Adipose tissue (tissue), 3 donors: ENCODE measurements around the gene RUBCN. TPM values are rescaled to one million over a fixed set of nuclear protein-coding genes. Genes with fewer than 3 reads are reported as not detected.

Source experiments
- H3K27ac ChIP-seq: one replicate; pipeline ENCODE4 v1.5.1; 2013; ENCODE audit warnings: low read depth, low read length
- WGBS, 3 donors: extraction: QIAGEN DNeasy Blood & Tissue Kit; methylation state at CpG; one replicate each; pipeline ENCODE4 v1.1.7; 2013; 5-methylcytosine and 5-hydroxymethylcytosine counted together
- polyA plus RNA-seq, 3 donors: library from polyadenylated mRNA; stranded (reverse); fragments of 200-250 nt; gene quantifications; one replicate each; pipeline ENCODE4 v1.2.3, GENCODE V29; 2013
- donor health status: healthy with polysubstance abuse.
- donor health status: Bipolar disorder and iron deficiency.
- donor health status: healthy.

The RUBCN gene
- 1 to 10 TPM; 6.6 to 8.9 (median 7.8) TPM for polyA plus RNA-seq

GRCh38 chr3:197736491-197737318 is at the start of gene RUBCN:
TSS of gene RUBCN (minus strand) at chr3:197736904. CDS start at chr3:197736719, 185 bp downstream.
- 1% methylated on average over 84 to 92 of the region's 92 CpGs for WGBS, 3 donors
- H3K27ac ChIP-seq, result no peak within 1 kb of the TSS

DNA sequence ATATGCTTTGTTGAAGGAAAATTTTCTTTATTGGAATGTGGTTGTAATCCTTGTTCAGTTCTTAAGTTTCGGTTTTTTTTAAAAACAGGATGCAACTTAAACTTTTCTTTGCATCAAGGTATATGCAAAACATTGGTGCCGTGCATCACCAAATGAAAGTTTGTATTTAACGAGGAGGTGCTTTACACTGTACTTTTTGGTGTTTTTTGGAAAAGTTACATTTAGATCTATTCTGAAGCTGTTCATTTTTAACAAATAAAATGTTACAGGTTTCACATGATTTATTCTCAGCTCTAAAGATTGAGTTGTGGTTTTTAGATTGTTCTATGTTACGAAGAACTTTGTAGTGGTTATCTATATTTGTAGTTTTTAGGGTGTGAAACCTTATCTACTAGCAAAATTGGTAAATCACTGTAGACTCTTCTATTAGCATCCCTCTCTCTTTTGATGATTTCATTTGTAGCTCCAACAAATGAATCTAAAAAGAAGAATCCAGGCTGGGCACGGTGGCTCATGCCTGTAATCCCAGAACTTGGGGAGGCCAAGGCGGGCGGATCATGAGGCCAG is 47.4 kb upstream of the RUBCN start:
- no peak overlapping the region for H3K27ac ChIP-seq
- 95 to 97% (median 97%) methylated on average over 7 of the region's 7 CpGs for WGBS, 3 donors

GRCh38 chr3:197782230-197782629 is 45.5 kb upstream of the RUBCN start:
- 59 to 77% (median 70%) methylated on average over 4 of the region's 4 CpGs for WGBS, 3 donors
- H3K27ac ChIP-seq, result no peak overlapping the region

DNA sequence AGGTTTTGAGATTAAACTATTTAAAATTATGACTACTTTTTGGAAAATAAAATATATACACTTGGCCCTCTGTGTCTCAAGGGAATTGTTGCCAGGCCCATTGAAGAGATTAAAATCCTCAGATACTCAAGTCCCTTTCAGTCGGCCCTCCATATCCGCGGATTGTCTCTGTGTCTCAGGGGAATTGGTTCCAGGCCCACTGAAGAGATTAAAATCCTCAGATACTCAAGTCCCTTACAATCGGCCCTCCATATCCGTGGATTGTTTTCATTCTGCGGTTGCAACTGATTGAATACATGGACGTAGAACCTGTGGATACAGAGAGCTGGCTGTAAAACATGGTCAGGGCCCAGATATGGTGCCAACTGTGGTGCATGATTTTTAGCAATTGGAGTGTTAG is 38.6 kb upstream of the RUBCN start:
- no peak overlapping the region for H3K27ac ChIP-seq
- WGBS, 3 donors, result 74 to 87% (median 78%) methylated on average over 7 of the region's 7 CpGs

DNA sequence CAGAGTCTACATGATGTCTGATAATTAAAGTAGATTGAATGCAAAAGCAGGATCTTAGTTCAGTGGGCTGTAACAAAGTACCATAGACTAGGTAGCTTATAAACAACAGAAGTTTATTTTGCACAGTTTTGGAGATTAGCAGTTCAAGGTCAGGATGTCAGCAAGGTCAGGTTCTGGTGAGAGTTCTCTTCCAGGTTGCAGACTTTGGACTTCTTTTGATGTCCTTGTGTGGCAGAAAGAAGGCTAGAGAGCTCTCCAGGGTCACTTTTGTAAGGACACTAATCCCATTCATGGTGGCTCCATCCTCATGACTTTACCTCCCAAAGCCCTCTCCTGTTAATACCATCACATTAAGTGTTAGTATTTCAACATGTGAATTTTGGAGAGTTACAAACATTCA is 25.1 kb upstream of the RUBCN start:
- H3K27ac ChIP-seq, result no peak overlapping the region

DNA sequence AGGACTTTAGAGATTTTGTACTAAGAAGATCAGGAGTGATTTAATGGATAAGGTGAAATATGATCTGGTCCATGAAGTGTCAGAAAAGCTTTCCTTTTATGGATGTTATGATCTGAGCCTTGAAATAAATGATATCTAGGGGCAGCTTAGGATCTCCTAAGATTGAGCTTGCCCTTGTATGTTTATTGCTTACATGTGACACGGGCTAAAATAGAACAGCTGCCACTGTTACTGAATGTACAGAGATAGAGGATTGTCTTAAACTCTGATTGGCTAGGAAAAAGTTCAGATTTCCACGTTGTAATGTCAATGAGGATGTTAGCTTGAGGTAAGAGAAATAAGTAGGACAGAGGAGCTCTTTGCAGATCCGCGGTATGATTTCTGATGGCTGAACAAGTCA is 21.8 kb upstream of the RUBCN start:
- no peak overlapping the region for H3K27ac ChIP-seq
- 89 to 95% (median 94%) methylated on average over 4 of the region's 4 CpGs for WGBS, 3 donors

- H3K27ac ChIP-seq, result no peak overlapping the region
- WGBS, 3 donors, result 81 to 89% (median 89%) methylated on average over 3 of the region's 3 CpGs
These were observed 20.0 kb upstream of the RUBCN start for GRCh38 chr3:197756704-197757103.

- 81 to 93% (median 91%) methylated on average over 3 of the region's 3 CpGs for WGBS, 3 donors
- H3K27ac ChIP-seq, result no peak overlapping the region
These were observed 16.6 kb upstream of the RUBCN start for GRCh38 chr3:197753263-197753662.

DNA sequence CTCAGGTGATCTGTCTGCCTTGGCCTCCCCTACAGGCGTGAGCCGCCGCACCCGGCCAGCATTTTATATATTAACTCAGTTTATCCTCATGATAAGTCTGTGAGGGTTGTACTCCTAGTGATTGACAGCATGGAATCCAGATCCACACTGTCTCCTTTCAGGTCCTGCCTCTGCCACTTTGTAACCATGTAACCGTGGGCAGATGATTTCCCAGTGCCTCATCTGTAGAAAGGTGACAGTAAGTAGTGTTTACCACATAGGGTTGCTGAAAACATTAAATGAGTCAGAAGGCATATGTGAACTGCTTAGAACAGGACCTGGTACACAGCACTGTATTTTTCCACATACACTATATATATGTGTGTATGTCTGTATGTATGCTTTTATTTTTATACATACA is 15.4 kb upstream of the RUBCN start:
- H3K27ac ChIP-seq, result no peak overlapping the region
- WGBS, 3 donors, result 64 to 88% (median 84%) methylated on average over 5 of the region's 5 CpGs

- 2 to 3% (median 3%) methylated on average over 36 of the region's 36 CpGs for WGBS, 3 donors
- peak overlapping the region; percentile 93 for H3K27ac ChIP-seq
These were observed 14.4 kb upstream of the RUBCN start for GRCh38 chr3:197750858-197751737.

GRCh38 chr3:197750396-197750831 is 13.7 kb upstream of the RUBCN start:
- 0 to 1% (median 1%) methylated on average over 33 to 43 of the region's 43 CpGs for WGBS, 3 donors
- H3K27ac ChIP-seq, result peak overlapping the region; percentile 93

DNA sequence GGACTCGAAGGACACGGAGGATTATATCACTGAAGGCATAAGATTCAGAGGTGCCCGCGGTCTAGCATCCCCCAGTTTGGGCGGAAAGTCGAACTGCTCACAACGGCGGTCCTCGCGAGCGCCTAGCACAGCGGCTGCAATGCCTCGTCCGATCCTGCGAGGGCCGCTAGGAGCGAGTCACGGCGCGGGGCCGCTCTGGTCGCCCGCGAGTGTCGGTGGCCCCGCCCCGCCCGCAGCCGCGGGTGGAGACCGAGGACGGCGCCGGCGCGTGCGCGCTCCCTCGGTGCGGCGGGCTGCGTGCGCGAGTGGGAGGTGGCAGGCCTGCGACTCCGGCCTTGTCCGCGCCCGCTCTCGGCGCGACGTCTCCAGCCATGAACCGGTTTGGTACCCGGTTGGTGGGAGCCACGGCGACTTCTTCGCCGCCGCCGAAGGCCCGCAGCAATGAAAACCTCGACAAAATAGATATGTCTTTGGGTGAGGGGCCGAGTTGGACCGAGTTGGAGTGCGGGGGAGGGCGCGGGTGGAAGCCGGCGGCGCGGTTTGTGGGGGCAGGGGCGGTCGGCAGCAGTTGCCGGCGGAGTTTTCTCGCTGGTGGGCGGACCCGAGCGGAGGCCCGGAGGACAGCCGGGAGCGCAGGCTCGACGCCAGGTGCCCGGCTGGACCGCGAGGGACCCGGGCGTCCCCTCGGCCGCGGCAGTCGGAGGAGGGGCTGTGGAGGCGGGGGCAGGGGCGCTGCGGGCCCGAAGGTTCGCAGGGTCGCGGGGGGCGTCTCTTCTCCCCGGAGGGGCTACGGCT is 13.1 kb upstream of the RUBCN start, which contains the start of gene FYTTD1:
FYTTD1 (plus strand) TSS at position 283 of the 795 bp plus-strand sequence; CDS start at position 372, 89 bp downstream.
- H3K27ac ChIP-seq, result peak within 1 kb of the TSS; percentile 93
- WGBS, 3 donors, result 0% methylated on average over 81 to 103 of the region's 104 CpGs

DNA sequence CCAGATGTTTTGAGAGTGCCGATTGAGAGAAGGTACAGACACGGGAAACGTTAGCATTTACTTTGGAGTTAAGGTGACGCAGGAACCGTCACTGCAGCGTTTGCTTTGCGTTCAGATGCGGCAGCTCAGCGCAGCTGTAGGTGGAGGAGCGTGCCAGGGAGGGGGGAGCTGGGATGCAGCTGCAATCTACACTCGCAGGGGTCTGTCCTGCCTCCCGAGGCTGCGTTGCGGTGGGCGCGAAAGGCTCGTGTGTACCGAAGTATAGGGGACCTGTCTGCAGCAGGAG is 12.6 kb upstream of the RUBCN start:
- no peak overlapping the region for H3K27ac ChIP-seq
- WGBS, 3 donors, result 0 to 1% (median 1%) methylated on average over 18 of the region's 18 CpGs

GRCh38 chr3:197748597-197749314 is 12.1 kb upstream of the RUBCN start:
- no peak overlapping the region for H3K27ac ChIP-seq
- WGBS, 3 donors, result 20 to 27% (median 26%) methylated on average over 12 of the region's 12 CpGs

DNA sequence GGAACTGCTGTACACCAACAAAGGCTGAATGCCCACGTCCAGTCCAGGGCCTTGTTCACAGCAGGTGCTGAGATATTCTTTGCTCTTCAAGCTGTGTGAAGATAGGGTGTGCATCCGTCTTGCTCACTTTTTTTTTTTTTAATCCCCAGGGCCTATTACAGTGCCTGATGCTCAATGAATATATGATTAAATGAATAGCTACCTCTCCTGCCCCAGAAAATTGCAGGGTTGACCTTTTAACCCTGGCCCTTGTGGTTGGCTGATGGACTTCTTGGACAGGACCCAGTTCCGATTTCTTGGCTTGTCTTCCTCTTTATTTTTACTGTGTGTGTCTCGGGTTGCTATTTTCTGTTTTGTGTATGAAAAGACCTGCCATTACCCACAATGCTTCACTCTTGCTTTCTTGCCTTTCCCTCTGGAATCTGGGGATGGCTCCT is 10.1 kb upstream of the RUBCN start:
- H3K27ac ChIP-seq, result no peak overlapping the region
- 55 to 70% (median 66%) methylated on average over 4 of the region's 4 CpGs for WGBS, 3 donors

DNA sequence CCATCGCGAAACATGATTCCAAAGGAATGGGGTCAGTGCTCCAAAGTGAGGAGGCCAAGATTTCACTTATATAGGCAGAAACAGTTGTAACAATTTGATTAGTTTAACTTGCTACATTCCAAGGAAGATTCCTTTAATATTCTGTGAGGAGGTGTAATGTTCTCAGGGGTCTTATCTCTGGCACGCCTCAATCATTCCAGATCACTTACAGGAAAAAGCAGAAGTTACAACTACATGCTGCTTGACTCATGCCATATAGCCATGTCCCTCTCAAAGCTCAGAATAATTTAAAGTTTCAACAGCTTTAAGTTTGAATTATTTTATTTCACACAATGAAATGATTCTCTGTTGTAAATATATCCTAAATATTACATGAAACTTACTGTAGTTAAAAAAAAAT is 9.5 kb upstream of the RUBCN start:
- no peak overlapping the region for H3K27ac ChIP-seq
- 81 to 90% (median 87%) methylated on average over 3 of the region's 3 CpGs for WGBS, 3 donors

GRCh38 chr3:197742787-197743186 is 6.1 kb upstream of the RUBCN start:
- H3K27ac ChIP-seq, result no peak overlapping the region
- 90 to 100% (median 96%) methylated on average over 3 of the region's 3 CpGs for WGBS, 3 donors
